ENCODE measurements around the gene ART4. TPM values are rescaled to one million over a fixed set of nuclear protein-coding genes. Genes with fewer than 3 reads are reported as not detected.

ART4 gene
- total RNA-seq, 4 donors from 2014 or later = 0.16 to 0.68 TPM; not detected in 2

DNA sequence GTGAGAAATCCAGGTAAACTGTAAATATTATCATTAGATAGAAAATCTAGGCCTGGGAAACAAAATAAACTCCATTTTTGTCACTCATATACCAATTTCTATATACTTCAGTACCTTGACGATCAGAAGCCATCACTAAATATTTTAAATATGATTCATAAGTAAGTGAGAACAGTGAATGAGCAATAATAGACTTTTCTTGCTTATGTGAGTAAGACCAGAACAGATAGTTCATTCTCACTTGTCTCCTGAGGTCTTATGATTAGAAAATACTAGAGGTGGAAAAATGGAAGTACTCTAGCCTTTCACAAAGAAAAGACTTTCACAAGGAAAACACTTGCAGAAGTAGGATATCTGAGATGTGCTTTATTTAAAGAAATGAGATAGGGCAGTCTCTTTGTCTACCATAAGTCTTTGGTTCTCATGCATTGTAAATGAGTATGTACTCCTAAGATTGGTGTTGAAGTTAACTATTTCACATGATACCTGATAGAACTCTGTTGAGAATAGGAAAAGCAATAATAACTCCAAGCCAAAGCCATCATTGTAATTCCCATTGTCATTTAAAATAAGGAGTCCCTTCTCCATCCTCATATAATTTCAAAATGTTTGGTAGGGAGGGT is 19.2 kb downstream of the ART4 start:
- no peak overlapping the region for H3K27ac ChIP-seq
- no peaks in the 10 kb centered on the region for H3K9me3 ChIP-seq
- H3K4me3 ChIP-seq = no peak overlapping the region
- H3K27me3 ChIP-seq = no peaks in the 10 kb centered on the region
- H3K4me1 ChIP-seq = no peaks in the 10 kb centered on the region
- 78 to 80% methylated on average over 1 of the region's 1 CpG for whole genome bisulfite sequencing, 2 donors (ENCODE audit: low coverage in 1 of 2)
- TF ChIP-seq CTCF (IDR thresholded peaks at IDR 0.05) = no peak
- in situ Hi-C loops (cut with MboI; ENCODE audit: low pct_ligation_motif_present in 1 of 4, low pct_unique_long_range_greater_than_20kb in 1 of 4, low sequenced_read_pairs in 3 of 4) (no loop called here), intact Hi-C loops (cut with DNase I; ENCODE audit: low total_unique reads) (no loop called here)
- DNase-seq = no peak
- no peaks in the 10 kb centered on the region for H3K36me3 ChIP-seq

GRCh38 chr12:14814014-14814413 is 29.3 kb downstream of the ART4 start, which contains the start of gene SMCO3:
TSS of gene SMCO3 (minus strand) at chr12:14814182. CDS start at chr12:14806680, 7,502 bp downstream.
- TF ChIP-seq CTCF (IDR thresholded peaks at IDR 0.05) (no peak), POLR2A (IDR thresholded peaks at IDR 0.05) (no peak), POLR2AphosphoS5 (IDR thresholded peaks at IDR 0.05) (no peak), EP300 (IDR thresholded peaks at IDR 0.05; ENCODE audit: low read depth) (no peak)
- 71 to 79% methylated on average over 3 of the region's 3 CpGs for WGBS, 2 donors (ENCODE audit: low coverage in 1 of 2)
- Histone ChIP-seq H3K9me3 (no peaks in the 10 kb centered on the region), H3K4me1 (no peaks in the 10 kb centered on the region), H3K27me3 (no peaks in the 10 kb centered on the region), H3K36me3 (no peaks in the 10 kb centered on the region), H3K27ac (no peak within 1 kb of the TSS), H3K4me3 (no peak within 1 kb of the TSS)
- intact Hi-C loops (cut with DNase I; ENCODE audit: low total_unique reads) = no loop called here
- in situ Hi-C loops (cut with MboI; ENCODE audit: low pct_ligation_motif_present in 1 of 4, low pct_unique_long_range_greater_than_20kb in 1 of 4, low sequenced_read_pairs in 3 of 4) = no loop called here
- DNase-seq = no peak

GRCh38 chr12:14811486-14811885 is 31.8 kb downstream of the ART4 start:
- no peak for DNase-seq
- no peak for TF ChIP-seq POLR2A (IDR thresholded peaks at IDR 0.05)
- TF ChIP-seq POLR2AphosphoS5 (IDR thresholded peaks at IDR 0.05) = no peak
- TF ChIP-seq EP300 (IDR thresholded peaks at IDR 0.05; ENCODE audit: low read depth) = no peak
- TF ChIP-seq CTCF (IDR thresholded peaks at IDR 0.05) = no peak
- 94 to 97% methylated on average over 2 of the region's 2 CpGs for WGBS, 2 donors (ENCODE audit: low coverage in 1 of 2)
- H3K9me3 ChIP-seq = no peaks in the 10 kb centered on the region
- H3K36me3 ChIP-seq = no peaks in the 10 kb centered on the region
- no peaks in the 10 kb centered on the region for H3K4me1 ChIP-seq
- no peaks in the 10 kb centered on the region for H3K27me3 ChIP-seq
- in situ Hi-C loops (cut with MboI; ENCODE audit: low pct_ligation_motif_present in 1 of 4, low pct_unique_long_range_greater_than_20kb in 1 of 4, low sequenced_read_pairs in 3 of 4) (no loop called here), intact Hi-C loops (cut with DNase I; ENCODE audit: low total_unique reads) (no loop called here)
- H3K4me3 ChIP-seq = no peak overlapping the region
- no peak overlapping the region for H3K27ac ChIP-seq

GRCh38 chr12:14810953-14811483 is 32.3 kb downstream of the ART4 start:
- Histone ChIP-seq H3K27me3 (no peaks in the 10 kb centered on the region), H3K4me3 (no peak overlapping the region), H3K4me1 (no peaks in the 10 kb centered on the region), H3K27ac (no peak overlapping the region), H3K36me3 (no peaks in the 10 kb centered on the region), H3K9me3 (no peaks in the 10 kb centered on the region)
- TF ChIP-seq EP300 (IDR thresholded peaks at IDR 0.05; ENCODE audit: low read depth) (no peak), CTCF (IDR thresholded peaks at IDR 0.05) (peak in 3 of 5 experiments; percentile 7 to 32 (median 25))
- intact Hi-C loops (cut with DNase I; ENCODE audit: low total_unique reads) = no loop called here
- WGBS, 2 donors (ENCODE audit: low coverage in 1 of 2) = 100% methylated on average over 1 of the region's 1 CpG
- in situ Hi-C loops (cut with MboI; ENCODE audit: low pct_ligation_motif_present in 1 of 4, low pct_unique_long_range_greater_than_20kb in 1 of 4, low sequenced_read_pairs in 3 of 4) = no loop called here
- DNase-seq = peak; percentile 8
